Astrocyte (in vitro differentiated cells and primary cell): ENCODE data around the gene MCRS1.

Experiments used
- EZH2 ChIP-seq: IDR thresholded peaks from 2 replicates; pipeline ENCODE4 v1.6.1; 2012; ENCODE audit warnings: mild to moderate bottlenecking, low read length, inconsistent platforms; ENCODE audit not compliant: insufficient read depth
- TF ChIP-seq, protein P1 (sequence below): IDR thresholded peaks from 2 replicates; pipeline ENCODE4 v1.5.1; 2011; ENCODE audit warnings: low read depth, mild to moderate bottlenecking, inconsistent platforms, low read length, moderate library complexity; ENCODE audit not compliant: insufficient read depth

DNA sequence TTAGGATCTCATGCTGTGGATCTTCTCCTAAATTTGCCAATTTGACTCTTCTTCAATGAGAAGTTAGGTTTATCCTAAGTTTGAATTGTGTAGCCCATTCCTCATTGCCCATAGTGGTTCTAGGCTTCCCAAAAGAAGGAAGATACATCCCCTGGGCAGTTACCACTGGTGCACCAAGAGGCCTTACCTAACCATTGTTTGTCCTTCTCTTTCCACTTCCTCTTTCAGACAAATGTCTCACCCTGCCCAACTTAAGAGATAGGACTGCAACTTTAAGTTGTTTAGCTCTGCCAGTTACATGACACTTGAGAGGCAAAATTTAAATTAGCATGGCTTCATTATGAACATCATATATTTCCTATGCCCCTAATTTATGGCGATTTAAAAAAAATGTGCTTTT, 38.5 kb downstream of the MCRS1 start:
- TF ChIP-seq, protein P1, sequence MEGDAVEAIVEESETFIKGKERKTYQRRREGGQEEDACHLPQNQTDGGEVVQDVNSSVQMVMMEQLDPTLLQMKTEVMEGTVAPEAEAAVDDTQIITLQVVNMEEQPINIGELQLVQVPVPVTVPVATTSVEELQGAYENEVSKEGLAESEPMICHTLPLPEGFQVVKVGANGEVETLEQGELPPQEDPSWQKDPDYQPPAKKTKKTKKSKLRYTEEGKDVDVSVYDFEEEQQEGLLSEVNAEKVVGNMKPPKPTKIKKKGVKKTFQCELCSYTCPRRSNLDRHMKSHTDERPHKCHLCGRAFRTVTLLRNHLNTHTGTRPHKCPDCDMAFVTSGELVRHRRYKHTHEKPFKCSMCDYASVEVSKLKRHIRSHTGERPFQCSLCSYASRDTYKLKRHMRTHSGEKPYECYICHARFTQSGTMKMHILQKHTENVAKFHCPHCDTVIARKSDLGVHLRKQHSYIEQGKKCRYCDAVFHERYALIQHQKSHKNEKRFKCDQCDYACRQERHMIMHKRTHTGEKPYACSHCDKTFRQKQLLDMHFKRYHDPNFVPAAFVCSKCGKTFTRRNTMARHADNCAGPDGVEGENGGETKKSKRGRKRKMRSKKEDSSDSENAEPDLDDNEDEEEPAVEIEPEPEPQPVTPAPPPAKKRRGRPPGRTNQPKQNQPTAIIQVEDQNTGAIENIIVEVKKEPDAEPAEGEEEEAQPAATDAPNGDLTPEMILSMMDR: no peak
- no peak for TF ChIP-seq EZH2
